Measurements from ENCODE around the gene ATP4A. TPM values are rescaled to one million over a fixed set of nuclear protein-coding genes. Genes with fewer than 3 reads are reported as not detected.

Gene ATP4A
- total RNA-seq, 2 donors from 2014 or later: 0.18 TPM; not detected in 1

- no peak overlapping the region for H3K9ac ChIP-seq (ENCODE audit: extremely low read depth, low read length, poor library complexity, severe bottlenecking)
- peaks cover 8% of the 10 kb centered on the region for H3K36me3 ChIP-seq (ENCODE audit: control insufficient read depth, insufficient read depth, low read length)
- no peaks in the 10 kb centered on the region for H3K9me3 ChIP-seq (ENCODE audit: control insufficient read depth, low read length)
- H3K4me3 Mint-ChIP-seq: no peak overlapping the region
- no peak overlapping the region for H3K27ac ChIP-seq (ENCODE audit: low read depth, low read length)
- TF ChIP-seq CTCF (conservative IDR thresholded peaks at IDR 0.05): no peak
- peaks cover 21% of the 10 kb centered on the region for H3K27me3 ChIP-seq (ENCODE audit: control insufficient read depth, insufficient read depth, low read length, poor library complexity, severe bottlenecking)
- peaks cover 7% of the 10 kb centered on the region for H3K4me1 Mint-ChIP-seq
- no peaks in the 10 kb centered on the region for H3K4me1 ChIP-seq (ENCODE audit: control insufficient read depth, insufficient read depth, low read length)
- no peaks in the 10 kb centered on the region for H3K9me3 Mint-ChIP-seq
- H3K4me3 ChIP-seq (ENCODE audit: low read length): no peak overlapping the region
- H3K27ac Mint-ChIP-seq: no peak overlapping the region
- no peak for DNase-seq
- H3K27me3 Mint-ChIP-seq (ENCODE audit: insufficient read depth): peaks cover 43% of the 10 kb centered on the region
- WGBS, 2 experiments (ENCODE audit: insufficient coverage in 1 of 2, insufficient read length in 1 of 2): 71 to 79% methylated on average over 12 to 14 of the region's 14 CpGs
- peaks cover 15% of the 10 kb centered on the region for H3K36me3 Mint-ChIP-seq (ENCODE audit: low read depth)
Observed at GRCh38 chr19:35553385-35554000, 10.0 kb downstream of the ATP4A start.

GRCh38 chr19:35552534-35553384 is 10.7 kb downstream of the ATP4A start:
- Mint-ChIP-seq H3K27ac (no peak overlapping the region), H3K27me3 (ENCODE audit: insufficient read depth) (peaks cover 37% of the 10 kb centered on the region), H3K4me1 (peaks cover 7% of the 10 kb centered on the region), H3K36me3 (ENCODE audit: low read depth) (peaks cover 18% of the 10 kb centered on the region), H3K4me3 (no peak overlapping the region), H3K9me3 (no peaks in the 10 kb centered on the region)
- H3K27me3 ChIP-seq (ENCODE audit: control insufficient read depth, insufficient read depth, low read length, poor library complexity, severe bottlenecking): peaks cover 14% of the 10 kb centered on the region
- no peak overlapping the region for H3K4me3 ChIP-seq (ENCODE audit: low read length)
- H3K4me1 ChIP-seq (ENCODE audit: control insufficient read depth, insufficient read depth, low read length): no peaks in the 10 kb centered on the region
- no peak overlapping the region for H3K9ac ChIP-seq (ENCODE audit: extremely low read depth, low read length, poor library complexity, severe bottlenecking)
- no peaks in the 10 kb centered on the region for H3K9me3 ChIP-seq (ENCODE audit: control insufficient read depth, low read length)
- no peak for DNase-seq
- WGBS, 2 experiments (ENCODE audit: insufficient coverage in 1 of 2, insufficient read length in 1 of 2): 86 to 88% methylated on average over 12 to 13 of the region's 13 CpGs
- H3K27ac ChIP-seq (ENCODE audit: low read depth, low read length): no peak overlapping the region
- no peak for TF ChIP-seq CTCF (conservative IDR thresholded peaks at IDR 0.05)
- peaks cover 11% of the 10 kb centered on the region for H3K36me3 ChIP-seq (ENCODE audit: control insufficient read depth, insufficient read depth, low read length)

- Histone ChIP-seq H3K4me3 (ENCODE audit: low read length) (no peak overlapping the region), H3K9ac (ENCODE audit: extremely low read depth, low read length, poor library complexity, severe bottlenecking) (no peak overlapping the region), H3K4me1 (ENCODE audit: control insufficient read depth, insufficient read depth, low read length) (peaks cover 8% of the 10 kb centered on the region), H3K36me3 (ENCODE audit: control insufficient read depth, insufficient read depth, low read length) (peaks cover 21% of the 10 kb centered on the region), H3K9me3 (ENCODE audit: control insufficient read depth, low read length) (no peaks in the 10 kb centered on the region), H3K27ac (ENCODE audit: low read depth, low read length) (no peak overlapping the region), H3K27me3 (ENCODE audit: control insufficient read depth, insufficient read depth, low read length, poor library complexity, severe bottlenecking) (peaks cover 2% of the 10 kb centered on the region)
- no peak overlapping the region for H3K27ac Mint-ChIP-seq
- WGBS, 2 experiments (ENCODE audit: insufficient coverage in 1 of 2, insufficient read length in 1 of 2): 92 to 95% methylated on average over 13 to 21 of the region's 21 CpGs
- peaks cover 27% of the 10 kb centered on the region for H3K36me3 Mint-ChIP-seq (ENCODE audit: low read depth)
- no peaks in the 10 kb centered on the region for H3K9me3 Mint-ChIP-seq
- no peak for DNase-seq
- peaks cover 12% of the 10 kb centered on the region for H3K4me1 Mint-ChIP-seq
- no peak for TF ChIP-seq CTCF (conservative IDR thresholded peaks at IDR 0.05)
- H3K27me3 Mint-ChIP-seq (ENCODE audit: insufficient read depth): peaks cover 25% of the 10 kb centered on the region
- H3K4me3 Mint-ChIP-seq: no peak overlapping the region
Observed at GRCh38 chr19:35551091-35551810, 12.2 kb downstream of the ATP4A start.
